SK-N-SH treated with all-trans-retinoic acid at 6 μM for 48 hours (cell line): ENCODE results near the gene KIF3C.

Experiments used
- CSDC2 ChIP-seq: fragments of 250-450 bp; sonication (Bioruptor Pico); IDR thresholded peaks from 2 replicates; pipeline ENCODE4 v1.5.0; 2020; ENCODE audit warnings: mild to moderate bottlenecking, moderate library complexity
- PATZ1 ChIP-seq: fragments of 250-450 bp; sonication (Bioruptor Pico); IDR thresholded peaks from 2 replicates; pipeline ENCODE4 v1.8.0; 2020; ENCODE audit warnings: mild to moderate bottlenecking, moderate library complexity, borderline replicate concordance
- TCF4 ChIP-seq: fragments of 250-450 bp; sonication (Bioruptor Pico); IDR thresholded peaks from 2 replicates; pipeline ENCODE4 v1.8.0; 2021; ENCODE audit warnings: mild to moderate bottlenecking, moderate library complexity, borderline replicate concordance
- ZFP3 ChIP-seq: fragments of 250-450 bp; sonication (Bioruptor Pico); IDR thresholded peaks from 2 replicates; pipeline ENCODE4 v1.5.0; 2020; ENCODE audit warnings: mild to moderate bottlenecking, moderate library complexity

- no peak for TF ChIP-seq TCF4 (CRISPR knock-in tag)
- no peak for TF ChIP-seq PATZ1 (CRISPR knock-in tag)
- no peak for TF ChIP-seq CSDC2
- no peak for TF ChIP-seq ZFP3 (CRISPR knock-in tag)
Observed at GRCh38 chr2:25954199-25954752, 28.0 kb downstream of the KIF3C start.
